Activated T-cell treated with anti-CD3 and anti-CD28 coated beads, Interleukin-2, amount 50 U/mL, for 4 hours (primary cell): ENCODE measurements around the gene GH1. TPM values are rescaled to one million over a fixed set of nuclear protein-coding genes. Genes with fewer than 3 reads are reported as not detected.
"Not testable (repeated sequence)": the region's sequence is repeated elsewhere in the genome, so short reads cannot be mapped to it uniquely, and the experiment has no call there.

Experiments used
- ATAC-seq, 2 donors: fragments of 200-7000 bp; cut with Tn5 transposase; one replicate each; pipeline ENCODE4 v1.10.0; 2021
- DNase-seq: peaks from one replicate; pipeline ENCODE4 v3.0.0-alpha.2; 2020
- H3K27me3 Mint-ChIP-seq: one replicate; pipeline ENCODE4 v1.8.0; 2021; ENCODE audit warnings: low read depth, mixed read lengths
- H3K36me3 Mint-ChIP-seq: one replicate; pipeline ENCODE4 v1.8.0; 2022; ENCODE audit warnings: mixed read lengths; ENCODE audit not compliant: insufficient read depth
- H3K4me1 Mint-ChIP-seq: one replicate; pipeline ENCODE4 v1.8.0; 2021; ENCODE audit warnings: low read depth, mixed read lengths
- H3K4me3 Mint-ChIP-seq: one replicate; pipeline ENCODE4 v1.8.0; 2021; ENCODE audit warnings: mild to moderate bottlenecking, moderate library complexity, mixed read lengths
- H3K9me3 Mint-ChIP-seq: one replicate; pipeline ENCODE4 v1.8.0; 2021; ENCODE audit warnings: mixed read lengths
- total RNA-seq, 3 donors: library from RNA; stranded (reverse); gene quantifications; one replicate each; pipeline ENCODE4 v1.2.1, GENCODE V29; 2021

Gene GH1
- total RNA-seq, result not detected

- not testable (repeated sequence) for H3K27me3 Mint-ChIP-seq, H3K4me3 Mint-ChIP-seq, ATAC-seq, H3K9me3 Mint-ChIP-seq, H3K4me1 Mint-ChIP-seq, DNase-seq, H3K36me3 Mint-ChIP-seq
Measured at GRCh38 chr17:63918789-63919305, at the start of gene GH1. Gene GH1, minus strand, starts transcription at chr17:63918839. Its CDS starts 63 bp downstream, at chr17:63918776.

GRCh38 chr17:63967953-63968352 lies 49.3 kb upstream of the GH1 start:
- Mint-ChIP-seq H3K9me3 (no peaks in the 10 kb centered on the region), H3K27me3 (no peaks in the 10 kb centered on the region), H3K36me3 (no peaks in the 10 kb centered on the region), H3K4me3 (no peak overlapping the region), H3K4me1 (peaks cover 12% of the 10 kb centered on the region)
- DNase-seq (no peak), ATAC-seq (peak; percentile 11 to 39)

GRCh38 chr17:63966646-63967264 lies 48.1 kb upstream of the GH1 start:
- no peak overlapping the region for H3K4me3 Mint-ChIP-seq
- peaks cover 12% of the 10 kb centered on the region for H3K4me1 Mint-ChIP-seq
- peak; percentile 74 to 91 for ATAC-seq
- DNase-seq, result no peak
- H3K9me3 Mint-ChIP-seq, result no peaks in the 10 kb centered on the region
- no peaks in the 10 kb centered on the region for H3K27me3 Mint-ChIP-seq
- no peaks in the 10 kb centered on the region for H3K36me3 Mint-ChIP-seq

- H3K36me3 Mint-ChIP-seq, result no peaks in the 10 kb centered on the region
- H3K4me3 Mint-ChIP-seq, result no peak overlapping the region
- H3K27me3 Mint-ChIP-seq, result no peaks in the 10 kb centered on the region
- DNase-seq (no peak), ATAC-seq (no peak)
- no peaks in the 10 kb centered on the region for H3K9me3 Mint-ChIP-seq
- peaks cover 14% of the 10 kb centered on the region for H3K4me1 Mint-ChIP-seq
Measured at GRCh38 chr17:63963123-63963522, 44.5 kb upstream of the GH1 start.

- no peaks in the 10 kb centered on the region for H3K36me3 Mint-ChIP-seq
- H3K4me3 Mint-ChIP-seq, result no peak overlapping the region
- peaks cover 13% of the 10 kb centered on the region for H3K4me1 Mint-ChIP-seq
- ATAC-seq (no peak), DNase-seq (no peak)
- H3K27me3 Mint-ChIP-seq, result no peaks in the 10 kb centered on the region
- no peaks in the 10 kb centered on the region for H3K9me3 Mint-ChIP-seq
Measured at GRCh38 chr17:63962298-63962744, 43.7 kb upstream of the GH1 start.

- Mint-ChIP-seq H3K36me3 (no peaks in the 10 kb centered on the region), H3K4me1 (peaks cover 6% of the 10 kb centered on the region), H3K9me3 (no peaks in the 10 kb centered on the region), H3K27me3 (no peaks in the 10 kb centered on the region), H3K4me3 (no peak overlapping the region)
- peak; percentile 57 to 64 for ATAC-seq
- no peak for DNase-seq
Measured at GRCh38 chr17:63961355-63962212, 42.9 kb upstream of the GH1 start.

- H3K4me3 Mint-ChIP-seq, result no peak overlapping the region
- H3K36me3 Mint-ChIP-seq, result no peaks in the 10 kb centered on the region
- peaks cover 3% of the 10 kb centered on the region for H3K4me1 Mint-ChIP-seq
- H3K9me3 Mint-ChIP-seq, result no peaks in the 10 kb centered on the region
- ATAC-seq, result no peak
- H3K27me3 Mint-ChIP-seq, result no peaks in the 10 kb centered on the region
- DNase-seq, result no peak
Measured at GRCh38 chr17:63960430-63960829, 41.8 kb upstream of the GH1 start.

GRCh38 chr17:63960006-63960405 lies 41.4 kb upstream of the GH1 start:
- no peaks in the 10 kb centered on the region for H3K27me3 Mint-ChIP-seq
- H3K4me1 Mint-ChIP-seq, result peaks cover 5% of the 10 kb centered on the region
- H3K4me3 Mint-ChIP-seq, result no peak overlapping the region
- ATAC-seq (no peak), DNase-seq (no peak)
- H3K36me3 Mint-ChIP-seq, result no peaks in the 10 kb centered on the region
- H3K9me3 Mint-ChIP-seq, result no peaks in the 10 kb centered on the region

- ATAC-seq, result no peak
- no peaks in the 10 kb centered on the region for H3K9me3 Mint-ChIP-seq
- H3K4me1 Mint-ChIP-seq, result peaks cover 21% of the 10 kb centered on the region
- no peak for DNase-seq
- no peaks in the 10 kb centered on the region for H3K36me3 Mint-ChIP-seq
- H3K4me3 Mint-ChIP-seq, result no peak overlapping the region
- no peaks in the 10 kb centered on the region for H3K27me3 Mint-ChIP-seq
Measured at GRCh38 chr17:63956296-63956920, 37.8 kb upstream of the GH1 start.

GRCh38 chr17:63955791-63956190 lies 37.2 kb upstream of the GH1 start:
- ATAC-seq, result no peak
- DNase-seq, result no peak
- H3K36me3 Mint-ChIP-seq, result no peaks in the 10 kb centered on the region

GRCh38 chr17:63955232-63955631 lies 36.6 kb upstream of the GH1 start:
- no peaks in the 10 kb centered on the region for H3K36me3 Mint-ChIP-seq
- H3K4me3 Mint-ChIP-seq, result no peak overlapping the region
- peaks cover 20% of the 10 kb centered on the region for H3K4me1 Mint-ChIP-seq
- ATAC-seq (no peak), DNase-seq (no peak)
- no peaks in the 10 kb centered on the region for H3K27me3 Mint-ChIP-seq
- no peaks in the 10 kb centered on the region for H3K9me3 Mint-ChIP-seq

More at GRCh38 chr17:63955791-63956190, 37.2 kb upstream of the GH1 start:
- Mint-ChIP-seq H3K4me1 (peaks cover 20% of the 10 kb centered on the region), H3K4me3 (no peak overlapping the region), H3K27me3 (no peaks in the 10 kb centered on the region), H3K9me3 (no peaks in the 10 kb centered on the region)

- peaks cover 20% of the 10 kb centered on the region for H3K4me1 Mint-ChIP-seq
- H3K36me3 Mint-ChIP-seq, result no peaks in the 10 kb centered on the region
- no peak overlapping the region for H3K4me3 Mint-ChIP-seq
- H3K27me3 Mint-ChIP-seq, result no peaks in the 10 kb centered on the region
- no peak for DNase-seq
- H3K9me3 Mint-ChIP-seq, result no peaks in the 10 kb centered on the region
- peak; percentile 69 to 75 for ATAC-seq
Measured at GRCh38 chr17:63954402-63955063, 35.9 kb upstream of the GH1 start.

GRCh38 chr17:63950940-63951907 lies 32.6 kb upstream of the GH1 start:
- Mint-ChIP-seq H3K27me3 (no peaks in the 10 kb centered on the region), H3K4me3 (no peak overlapping the region), H3K9me3 (no peaks in the 10 kb centered on the region), H3K4me1 (peaks cover 25% of the 10 kb centered on the region), H3K36me3 (no peaks in the 10 kb centered on the region)
- DNase-seq, result no peak
- no peak for ATAC-seq
